GM23338 (cell line): ENCODE results near the gene SFTA2. TPM values are rescaled to one million over a fixed set of nuclear protein-coding genes. Genes with fewer than 3 reads are reported as not detected.

Experiments
- ATAC-seq: fragments of 200-7000 bp; cut with Tn5 transposase; 3 replicates; pipeline ENCODE4 v1.9.1; 2020
- DNase-seq: peaks from one replicate; pipeline ENCODE4 v3.0.0-alpha.2; 2015; ENCODE audit warnings: low spot score
- H2AFZ ChIP-seq: fragments of 200-600 bp; sonication (generic); 2 replicates; pipeline ENCODE4 v1.8.0; 2016; ENCODE audit warnings: antibody characterized with exemption, mild to moderate bottlenecking, moderate library complexity
- H3F3A ChIP-seq: fragments of 200-600 bp; sonication (generic); replicated peaks from 2 replicates; pipeline ENCODE4 v1.8.0; 2017; ENCODE audit warnings: antibody characterized with exemption, mixed run types, low read depth
- H3K27ac ChIP-seq: fragments of 200-600 bp; sonication (generic); 2 replicates; pipeline ENCODE4 v1.6.1; 2016; ENCODE audit warnings: low read depth
- H3K27me3 ChIP-seq: fragments of 200-600 bp; sonication (generic); 2 replicates; pipeline ENCODE4 v1.8.0; 2016; ENCODE audit warnings: mild to moderate bottlenecking, mixed run types, moderate library complexity; ENCODE audit not compliant: insufficient read depth
- H3K36me3 ChIP-seq: fragments of 200-600 bp; sonication (generic); 2 replicates; pipeline ENCODE4 v1.8.0; 2016; ENCODE audit warnings: mild to moderate bottlenecking; ENCODE audit not compliant: insufficient read depth
- H3K4me1 ChIP-seq: fragments of 200-600 bp; sonication (generic); 2 replicates; pipeline ENCODE4 v1.8.0; 2016; ENCODE audit warnings: mild to moderate bottlenecking, moderate library complexity; ENCODE audit not compliant: insufficient read depth
- H3K4me2 ChIP-seq: fragments of 200-600 bp; sonication (generic); 2 replicates; pipeline ENCODE4 v1.7.1; 2017; ENCODE audit warnings: mixed run types
- H3K4me3 ChIP-seq: fragments of 200-600 bp; sonication (generic); 2 replicates; pipeline ENCODE4 v1.6.1; 2016; ENCODE audit warnings: mixed run types
- H3K79me2 ChIP-seq: fragments of 200-600 bp; sonication (generic); replicated peaks from 2 replicates; pipeline ENCODE4 v1.8.0; 2017; ENCODE audit warnings: mild to moderate bottlenecking; ENCODE audit not compliant: insufficient read depth
- H3K9me2 ChIP-seq: fragments of 200-600 bp; sonication (generic); 2 replicates; pipeline ENCODE4 v1.8.0; 2017; ENCODE audit not compliant: insufficient read depth
- H4K20me1 ChIP-seq: fragments of 200-600 bp; sonication (generic); replicated peaks from 2 replicates; pipeline ENCODE4 v1.8.0; 2017; ENCODE audit warnings: mild to moderate bottlenecking; ENCODE audit not compliant: insufficient read depth
- H3K27ac Mint-ChIP-seq: 2 replicates; pipeline ENCODE4 v1.8.0; 2020; ENCODE audit warnings: inconsistent platforms, mild to moderate bottlenecking, moderate library complexity, mixed read lengths
- H3K27me3 Mint-ChIP-seq: 3 replicates; pipeline ENCODE4 v1.8.0; 2022; ENCODE audit warnings: low read depth, mild to moderate bottlenecking, moderate library complexity, mixed read lengths, inconsistent platforms; ENCODE audit not compliant: insufficient read depth, poor library complexity
- H3K36me3 Mint-ChIP-seq: 3 replicates; pipeline ENCODE4 v1.8.0; 2021; ENCODE audit warnings: low read depth, mild to moderate bottlenecking, inconsistent platforms, moderate library complexity, mixed read lengths
- H3K4me1 Mint-ChIP-seq: 3 replicates; pipeline ENCODE4 v1.8.0; 2020; ENCODE audit warnings: mild to moderate bottlenecking, inconsistent platforms, mixed read lengths
- H3K4me3 Mint-ChIP-seq: 3 replicates; pipeline ENCODE4 v1.8.0; 2021; ENCODE audit warnings: moderate library complexity, mild to moderate bottlenecking, inconsistent platforms, mixed read lengths
- H3K9me3 Mint-ChIP-seq: 3 replicates; pipeline ENCODE4 v1.8.0; 2020; ENCODE audit warnings: moderate library complexity, mild to moderate bottlenecking, inconsistent platforms, mixed read lengths
- polyA plus RNA-seq: library from polyadenylated mRNA; unstranded; fragments of >200 nt; fragmentation: Nextera tagmentation; extraction: Ambion mirVana; gene quantifications from 2 replicates; pipeline ENCODE4 v1.2.1, GENCODE V29; 2016
- total RNA-seq: library from RNA; depleted of rRNA; stranded (reverse); fragments of >200 nt; shearing (Covaris generic); gene quantifications from 2 replicates; pipeline ENCODE4 v1.2.3, GENCODE V29; 2014
- TF ChIP-seq, protein P1 (sequence below), 2 experiments: fragments of 200-600 bp in 1 of 2; sonication (generic) in 1 of 2; conservative IDR thresholded peaks; 2 replicates each; pipeline versions ENCODE4 v1.5.1 to v1.6.1; 2016 to 2017; ENCODE audit warnings: antibody characterized with exemption in 2 of 2, low read depth in 2 of 2, mild to moderate bottlenecking in 2 of 2, moderate library complexity in 1 of 2
- TF ChIP-seq, protein P2 (sequence below): fragments of 250-450 bp; sonication (Bioruptor Pico); IDR thresholded peaks from 2 replicates; pipeline ENCODE4 v1.5.0; 2020; ENCODE audit warnings: mild to moderate bottlenecking, moderate library complexity

Gene SFTA2
- total and polyA plus RNA-seq, 2 experiments from 2014 or later = not detected

DNA sequence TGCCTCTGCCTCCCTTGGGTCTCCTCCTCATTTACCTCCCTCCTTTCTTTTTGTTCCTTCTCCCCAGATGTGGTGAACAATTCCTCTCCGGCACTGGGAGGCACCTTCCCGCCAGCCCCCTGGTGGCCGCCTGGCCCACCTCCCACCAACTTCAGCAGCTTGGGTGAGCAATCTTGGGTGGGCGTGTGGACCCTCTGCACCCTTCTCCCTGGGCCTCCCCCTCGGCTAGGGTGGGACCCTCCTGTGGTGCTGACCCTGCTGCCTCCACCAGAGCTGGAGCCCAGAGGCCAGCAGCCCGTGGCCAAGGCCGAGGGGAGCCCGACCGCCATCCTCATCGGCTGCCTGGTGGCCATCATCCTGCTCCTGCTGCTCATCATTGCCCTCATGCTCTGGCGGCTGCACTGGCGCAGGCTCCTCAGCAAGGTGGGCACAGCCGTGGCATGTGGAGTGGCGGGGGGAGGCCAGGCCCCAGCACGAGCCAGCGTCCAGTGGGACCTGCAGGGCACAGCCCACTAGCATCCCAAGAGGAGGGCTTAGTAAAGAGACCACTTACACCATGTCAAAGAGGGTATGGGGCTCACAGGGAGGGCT is 38.9 kb downstream of the SFTA2 start:
- H3K27ac Mint-ChIP-seq = peak overlapping the region; percentile 45; the same call in 1 of the 2 replicates
- no peaks in the 10 kb centered on the region for H3K27me3 ChIP-seq
- no peak overlapping the region for H3K27ac ChIP-seq
- H3K4me3 Mint-ChIP-seq = no peak overlapping the region; the same call in 2 of the 3 replicates
- H3K79me2 ChIP-seq = peaks cover 19% of the 10 kb centered on the region
- peaks cover 3% of the 10 kb centered on the region; the same call in 1 of the 2 replicates for H3K4me1 ChIP-seq
- H3K27me3 Mint-ChIP-seq = peaks cover 3% of the 10 kb centered on the region
- no peak overlapping the region for H3K4me2 ChIP-seq
- H3F3A ChIP-seq = 0 out of 2 replicates have a peak, but pooled peaks cover 3% of the 10 kb centered on the region
- DNase-seq = peak; percentile 56
- TF ChIP-seq, protein P1, sequence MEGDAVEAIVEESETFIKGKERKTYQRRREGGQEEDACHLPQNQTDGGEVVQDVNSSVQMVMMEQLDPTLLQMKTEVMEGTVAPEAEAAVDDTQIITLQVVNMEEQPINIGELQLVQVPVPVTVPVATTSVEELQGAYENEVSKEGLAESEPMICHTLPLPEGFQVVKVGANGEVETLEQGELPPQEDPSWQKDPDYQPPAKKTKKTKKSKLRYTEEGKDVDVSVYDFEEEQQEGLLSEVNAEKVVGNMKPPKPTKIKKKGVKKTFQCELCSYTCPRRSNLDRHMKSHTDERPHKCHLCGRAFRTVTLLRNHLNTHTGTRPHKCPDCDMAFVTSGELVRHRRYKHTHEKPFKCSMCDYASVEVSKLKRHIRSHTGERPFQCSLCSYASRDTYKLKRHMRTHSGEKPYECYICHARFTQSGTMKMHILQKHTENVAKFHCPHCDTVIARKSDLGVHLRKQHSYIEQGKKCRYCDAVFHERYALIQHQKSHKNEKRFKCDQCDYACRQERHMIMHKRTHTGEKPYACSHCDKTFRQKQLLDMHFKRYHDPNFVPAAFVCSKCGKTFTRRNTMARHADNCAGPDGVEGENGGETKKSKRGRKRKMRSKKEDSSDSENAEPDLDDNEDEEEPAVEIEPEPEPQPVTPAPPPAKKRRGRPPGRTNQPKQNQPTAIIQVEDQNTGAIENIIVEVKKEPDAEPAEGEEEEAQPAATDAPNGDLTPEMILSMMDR (conservative IDR thresholded peaks at IDR 0.05; ENCODE audit: low read depth in 2 of 2) = peak; percentile 47 to 62
- TF ChIP-seq, protein P2, sequence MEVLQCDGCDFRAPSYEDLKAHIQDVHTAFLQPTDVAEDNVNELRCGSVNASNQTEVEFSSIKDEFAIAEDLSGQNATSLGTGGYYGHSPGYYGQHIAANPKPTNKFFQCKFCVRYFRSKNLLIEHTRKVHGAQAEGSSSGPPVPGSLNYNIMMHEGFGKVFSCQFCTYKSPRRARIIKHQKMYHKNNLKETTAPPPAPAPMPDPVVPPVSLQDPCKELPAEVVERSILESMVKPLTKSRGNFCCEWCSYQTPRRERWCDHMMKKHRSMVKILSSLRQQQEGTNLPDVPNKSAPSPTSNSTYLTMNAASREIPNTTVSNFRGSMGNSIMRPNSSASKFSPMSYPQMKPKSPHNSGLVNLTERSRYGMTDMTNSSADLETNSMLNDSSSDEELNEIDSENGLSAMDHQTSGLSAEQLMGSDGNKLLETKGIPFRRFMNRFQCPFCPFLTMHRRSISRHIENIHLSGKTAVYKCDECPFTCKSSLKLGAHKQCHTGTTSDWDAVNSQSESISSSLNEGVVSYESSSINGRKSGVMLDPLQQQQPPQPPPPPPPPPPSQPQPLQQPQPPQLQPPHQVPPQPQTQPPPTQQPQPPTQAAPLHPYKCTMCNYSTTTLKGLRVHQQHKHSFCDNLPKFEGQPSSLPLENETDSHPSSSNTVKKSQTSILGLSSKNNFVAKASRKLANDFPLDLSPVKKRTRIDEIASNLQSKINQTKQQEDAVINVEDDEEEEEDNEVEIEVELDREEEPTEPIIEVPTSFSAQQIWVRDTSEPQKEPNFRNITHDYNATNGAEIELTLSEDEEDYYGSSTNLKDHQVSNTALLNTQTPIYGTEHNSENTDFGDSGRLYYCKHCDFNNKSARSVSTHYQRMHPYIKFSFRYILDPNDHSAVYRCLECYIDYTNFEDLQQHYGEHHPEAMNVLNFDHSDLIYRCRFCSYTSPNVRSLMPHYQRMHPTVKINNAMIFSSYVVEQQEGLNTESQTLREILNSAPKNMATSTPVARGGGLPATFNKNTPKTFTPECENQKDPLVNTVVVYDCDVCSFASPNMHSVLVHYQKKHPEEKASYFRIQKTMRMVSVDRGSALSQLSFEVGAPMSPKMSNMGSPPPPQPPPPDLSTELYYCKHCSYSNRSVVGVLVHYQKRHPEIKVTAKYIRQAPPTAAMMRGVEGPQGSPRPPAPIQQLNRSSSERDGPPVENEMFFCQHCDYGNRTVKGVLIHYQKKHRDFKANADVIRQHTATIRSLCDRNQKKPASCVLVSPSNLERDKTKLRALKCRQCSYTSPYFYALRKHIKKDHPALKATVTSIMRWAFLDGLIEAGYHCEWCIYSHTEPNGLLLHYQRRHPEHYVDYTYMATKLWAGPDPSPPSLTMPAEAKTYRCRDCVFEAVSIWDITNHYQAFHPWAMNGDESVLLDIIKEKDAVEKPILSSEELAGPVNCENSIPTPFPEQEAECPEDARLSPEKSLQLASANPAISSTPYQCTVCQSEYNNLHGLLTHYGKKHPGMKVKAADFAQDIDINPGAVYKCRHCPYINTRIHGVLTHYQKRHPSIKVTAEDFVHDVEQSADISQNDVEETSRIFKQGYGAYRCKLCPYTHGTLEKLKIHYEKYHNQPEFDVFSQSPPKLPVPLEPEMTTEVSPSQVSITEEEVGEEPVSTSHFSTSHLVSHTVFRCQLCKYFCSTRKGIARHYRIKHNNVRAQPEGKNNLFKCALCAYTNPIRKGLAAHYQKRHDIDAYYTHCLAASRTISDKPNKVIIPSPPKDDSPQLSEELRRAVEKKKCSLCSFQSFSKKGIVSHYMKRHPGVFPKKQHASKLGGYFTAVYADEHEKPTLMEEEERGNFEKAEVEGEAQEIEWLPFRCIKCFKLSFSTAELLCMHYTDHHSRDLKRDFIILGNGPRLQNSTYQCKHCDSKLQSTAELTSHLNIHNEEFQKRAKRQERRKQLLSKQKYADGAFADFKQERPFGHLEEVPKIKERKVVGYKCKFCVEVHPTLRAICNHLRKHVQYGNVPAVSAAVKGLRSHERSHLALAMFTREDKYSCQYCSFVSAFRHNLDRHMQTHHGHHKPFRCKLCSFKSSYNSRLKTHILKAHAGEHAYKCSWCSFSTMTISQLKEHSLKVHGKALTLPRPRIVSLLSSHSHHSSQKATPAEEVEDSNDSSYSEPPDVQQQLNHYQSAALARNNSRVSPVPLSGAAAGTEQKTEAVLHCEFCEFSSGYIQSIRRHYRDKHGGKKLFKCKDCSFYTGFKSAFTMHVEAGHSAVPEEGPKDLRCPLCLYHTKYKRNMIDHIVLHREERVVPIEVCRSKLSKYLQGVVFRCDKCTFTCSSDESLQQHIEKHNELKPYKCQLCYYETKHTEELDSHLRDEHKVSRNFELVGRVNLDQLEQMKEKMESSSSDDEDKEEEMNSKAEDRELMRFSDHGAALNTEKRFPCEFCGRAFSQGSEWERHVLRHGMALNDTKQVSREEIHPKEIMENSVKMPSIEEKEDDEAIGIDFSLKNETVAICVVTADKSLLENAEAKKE (CRISPR knock-in tag) = no peak
- no peaks in the 10 kb centered on the region for H3K9me2 ChIP-seq
- H4K20me1 ChIP-seq = no peaks in the 10 kb centered on the region; the same call in 1 of the 2 replicates
- H3K36me3 Mint-ChIP-seq = peaks cover 74% of the 10 kb centered on the region
- H3K4me1 Mint-ChIP-seq = peaks cover 22% of the 10 kb centered on the region
- no peaks in the 10 kb centered on the region for H3K9me3 Mint-ChIP-seq
- peaks cover 9% of the 10 kb centered on the region for H3K36me3 ChIP-seq
- peak; percentile 51 for ATAC-seq
- H3K4me3 ChIP-seq = no peak overlapping the region
- H2AFZ ChIP-seq = no peak overlapping the region
